SH-SY5Y (cell line): ENCODE measurements around the gene PRKG1.

Source experiments
- GATA2 ChIP-seq: IDR thresholded peaks from 2 replicates; pipeline ENCODE4 v1.6.1; 2011; ENCODE audit warnings: mild to moderate bottlenecking, low read depth, low read length
- GATA3 ChIP-seq: IDR thresholded peaks from 2 replicates; pipeline ENCODE4 v1.6.1; 2011; ENCODE audit warnings: low read depth, mild to moderate bottlenecking, low read length, moderate library complexity

GRCh38 chr10:51699475-51700227 is 625.4 kb downstream of the PRKG1 start, which contains the start of gene CSTF2T:
- no peak for TF ChIP-seq GATA2
- TF ChIP-seq GATA3 = no peak
